Measurements from ENCODE around the gene KCTD7.
"Not testable (repeated sequence)": the region's sequence is repeated elsewhere in the genome, so short reads cannot be mapped to it uniquely, and the experiment has no call there.

The KCTD7 gene

GRCh38 chr7:66619341-66619948, 9.2 kb upstream of the KCTD7 start:
- DNase-seq = not testable (repeated sequence)

- no peak for DNase-seq
These were observed 2.2 kb upstream of the KCTD7 start for GRCh38 chr7:66626331-66626934.

DNA sequence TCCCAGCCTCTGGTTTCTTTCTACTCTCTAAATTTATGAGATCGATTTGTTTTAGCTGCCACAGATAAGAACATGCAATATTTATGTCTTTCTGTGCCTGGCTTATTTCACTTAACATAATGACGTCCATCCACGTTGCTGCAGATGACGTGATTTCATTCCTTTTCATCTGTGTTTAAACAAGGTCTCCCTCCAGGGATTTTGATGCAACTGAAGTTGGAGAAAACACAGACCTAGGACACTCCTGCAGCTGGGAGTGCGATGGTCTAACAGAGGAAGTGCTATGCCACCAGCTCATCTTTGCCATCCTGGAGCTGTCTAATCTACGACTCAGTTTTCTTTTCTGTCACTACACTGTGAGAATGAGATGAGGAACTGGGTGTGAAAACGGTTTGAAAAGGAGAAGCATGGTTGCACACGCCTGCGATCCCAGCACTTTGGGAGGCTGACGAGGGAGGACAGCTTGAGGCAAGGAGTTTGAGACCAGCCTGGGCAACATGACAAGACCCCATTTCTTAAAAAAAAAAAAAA, 1.5 kb upstream of the KCTD7 start:
- no peak for DNase-seq

GRCh38 chr7:66627881-66628360, 760 bp upstream of the KCTD7 start:
- DNase-seq = no peak

- no peak for DNase-seq
These were observed 761 bp downstream of the KCTD7 start for GRCh38 chr7:66629222-66630062.

GRCh38 chr7:66630531-66630930, 1.9 kb downstream of the KCTD7 start:
- no peak for DNase-seq

GRCh38 chr7:66631471-66631870, 2.8 kb downstream of the KCTD7 start:
- no peak for DNase-seq

DNA sequence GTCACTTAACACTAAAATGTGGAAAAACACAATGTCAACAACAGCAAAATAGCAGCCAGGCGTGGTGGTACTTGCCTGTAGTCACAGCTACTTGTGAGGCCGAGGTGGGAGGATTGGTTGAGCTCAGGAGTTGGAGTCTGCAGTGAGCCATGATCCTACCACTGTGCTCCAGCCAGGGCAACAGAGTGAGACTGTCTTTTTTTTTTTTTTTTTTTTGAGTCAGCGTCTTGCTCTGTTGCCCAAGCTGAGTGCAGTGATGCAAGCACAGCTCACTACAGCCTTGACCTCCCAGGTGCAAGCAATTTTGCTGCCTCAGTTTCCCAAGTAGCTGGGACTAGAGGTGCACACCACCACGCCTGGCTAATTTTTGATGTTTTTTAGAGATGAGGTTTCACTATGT, 6.1 kb downstream of the KCTD7 start:
- no peak for DNase-seq

GRCh38 chr7:66635322-66635981, 6.8 kb downstream of the KCTD7 start:
- not testable (repeated sequence) for DNase-seq

DNA sequence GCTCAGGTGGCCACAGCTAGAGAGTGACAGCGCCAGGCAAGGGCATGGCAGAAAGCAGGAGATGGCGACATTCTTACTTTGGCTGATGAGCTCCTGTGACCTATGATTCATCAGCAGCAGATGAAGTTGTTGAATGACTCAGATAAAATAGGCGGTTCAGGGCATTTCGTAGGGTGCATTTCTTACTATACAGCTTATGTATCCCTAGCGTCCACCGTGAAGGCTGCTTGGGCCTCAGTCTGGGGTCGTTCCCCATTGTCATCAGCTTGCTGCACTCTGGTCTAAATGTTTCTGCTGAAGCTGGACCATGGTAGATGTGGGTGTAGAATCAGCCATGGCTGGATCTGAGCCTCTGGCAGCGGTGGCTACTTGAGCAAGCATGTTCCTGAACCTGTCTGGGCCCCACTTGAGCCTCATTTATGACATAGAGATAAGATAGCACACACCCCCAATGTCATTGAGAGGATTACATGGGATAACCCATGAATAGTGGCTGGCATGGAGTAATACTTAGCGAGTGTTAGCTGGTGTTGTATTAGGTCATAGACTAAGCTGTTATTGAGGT, 7.4 kb downstream of the KCTD7 start:
- DNase-seq = not testable (repeated sequence)

DNA sequence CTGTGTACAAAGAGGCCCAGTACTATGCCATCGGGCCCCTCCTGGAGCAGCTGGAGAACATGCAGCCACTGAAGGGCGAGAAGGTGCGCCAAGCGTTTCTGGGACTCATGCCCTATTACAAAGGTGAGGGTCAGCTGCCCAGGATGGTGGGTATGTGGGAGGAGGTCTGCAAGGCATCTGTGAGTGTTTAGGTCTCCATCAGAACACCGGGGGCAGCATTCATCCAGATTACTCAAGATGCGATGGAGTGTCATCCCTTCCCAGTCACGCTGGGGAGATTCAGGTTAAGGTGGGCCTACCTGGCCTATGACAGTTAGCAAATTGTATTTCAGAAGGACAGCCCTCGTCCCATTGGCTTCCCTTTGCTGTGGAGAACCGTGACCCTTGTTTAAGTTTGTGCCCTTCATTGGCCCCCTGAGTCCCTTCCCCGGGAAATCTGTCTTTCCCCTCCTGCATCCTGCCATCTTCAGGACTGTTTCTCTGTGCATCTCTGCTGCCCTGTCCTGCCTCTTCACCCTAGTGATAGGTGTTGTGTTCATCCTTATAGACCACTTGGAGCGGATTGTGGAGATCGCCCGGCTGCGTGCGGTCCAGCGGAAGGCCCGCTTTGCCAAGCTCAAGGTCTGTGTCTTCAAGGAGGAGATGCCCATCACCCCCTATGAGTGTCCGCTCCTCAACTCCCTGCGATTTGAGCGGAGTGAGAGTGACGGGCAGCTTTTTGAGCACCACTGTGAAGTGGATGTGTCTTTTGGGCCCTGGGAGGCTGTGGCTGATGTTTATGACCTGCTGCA, 9.8 kb downstream of the KCTD7 start:
- DNase-seq = no peak

DNA sequence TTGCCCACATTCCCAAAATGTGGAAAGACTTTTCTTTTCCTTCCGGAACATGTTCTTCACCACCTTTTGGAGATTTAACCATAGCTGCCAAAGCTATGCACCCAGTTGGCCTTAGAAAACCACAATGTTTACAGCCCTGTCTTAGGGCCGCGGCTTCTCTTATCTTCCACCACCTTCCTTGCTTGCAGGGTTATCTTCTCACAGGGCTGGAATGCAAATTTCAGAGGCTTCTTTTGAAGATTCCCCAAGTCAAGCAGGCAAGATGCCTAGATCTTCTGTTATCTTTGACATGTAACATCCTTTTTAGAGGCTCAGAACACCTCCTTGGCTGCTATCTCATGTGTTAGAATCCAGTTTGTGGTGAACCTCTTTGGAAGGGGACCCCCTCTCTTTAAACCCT, 11.1 kb downstream of the KCTD7 start:
- DNase-seq = no peak

- no peak for DNase-seq
These were observed 12.3 kb downstream of the KCTD7 start for GRCh38 chr7:66640802-66641525.

- no peak for DNase-seq
These were observed 12.8 kb downstream of the KCTD7 start for GRCh38 chr7:66641526-66641871.

DNA sequence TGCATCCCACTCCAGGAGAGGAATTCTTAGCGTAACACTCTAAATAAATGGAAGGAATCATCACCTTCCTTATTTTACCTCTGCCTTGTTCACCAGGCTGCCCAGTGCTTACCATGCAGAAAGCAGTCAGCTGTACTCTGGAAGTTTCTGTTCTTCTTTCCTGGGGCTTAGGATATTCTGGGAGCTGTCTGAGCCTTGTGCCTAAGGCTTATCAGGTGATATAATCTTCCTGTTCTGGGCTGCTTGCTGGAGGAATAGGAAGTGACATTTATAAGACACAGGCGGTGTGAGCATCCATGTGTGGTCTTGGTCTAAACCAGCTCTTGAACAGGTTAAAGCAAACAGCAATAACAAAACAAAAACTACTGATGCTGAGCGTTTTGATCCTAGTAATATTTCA, 13.5 kb downstream of the KCTD7 start:
- no peak for DNase-seq

DNA sequence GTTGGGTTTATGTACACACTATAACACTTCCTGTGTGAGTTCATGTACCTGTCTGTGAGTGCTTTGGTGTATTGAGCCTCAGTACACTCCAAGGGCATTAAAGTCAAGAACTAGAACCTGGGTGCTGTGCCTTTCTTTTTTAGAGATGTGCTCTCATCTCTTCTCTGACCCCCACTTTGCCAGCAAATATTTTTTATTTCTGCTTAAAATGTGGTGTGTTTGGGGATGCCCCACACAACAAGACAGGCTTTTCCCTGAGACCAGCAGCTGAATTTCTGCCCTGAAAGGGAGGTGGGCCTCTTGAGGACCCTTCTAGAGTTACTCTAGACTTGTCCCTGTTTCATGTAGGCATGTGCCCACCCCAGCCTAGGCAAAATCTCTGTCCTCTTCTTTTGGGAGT, 14.3 kb downstream of the KCTD7 start:
- DNase-seq = no peak

- no peak for DNase-seq
These were observed 14.7 kb downstream of the KCTD7 start for GRCh38 chr7:66643395-66643794.

DNA sequence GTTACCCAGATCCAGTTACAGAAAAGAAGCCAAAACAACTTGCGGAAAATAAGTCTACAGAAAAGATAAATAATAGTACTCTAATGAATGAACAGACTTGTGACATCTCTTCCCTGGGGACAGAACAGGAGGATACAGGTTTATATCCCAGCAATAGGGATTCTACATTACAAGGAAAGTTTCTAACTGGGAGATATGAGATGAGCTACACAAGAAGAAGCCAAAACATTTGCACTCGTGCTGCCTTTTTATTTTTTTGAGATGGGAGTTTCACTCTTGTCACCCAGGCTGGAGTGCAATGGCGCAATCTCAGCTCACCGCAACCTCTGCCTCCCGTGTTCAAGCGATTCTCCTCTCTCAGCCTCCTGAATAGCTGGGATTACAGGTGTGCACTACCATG, 22.3 kb downstream of the KCTD7 start:
- not testable (repeated sequence) for DNase-seq

DNA sequence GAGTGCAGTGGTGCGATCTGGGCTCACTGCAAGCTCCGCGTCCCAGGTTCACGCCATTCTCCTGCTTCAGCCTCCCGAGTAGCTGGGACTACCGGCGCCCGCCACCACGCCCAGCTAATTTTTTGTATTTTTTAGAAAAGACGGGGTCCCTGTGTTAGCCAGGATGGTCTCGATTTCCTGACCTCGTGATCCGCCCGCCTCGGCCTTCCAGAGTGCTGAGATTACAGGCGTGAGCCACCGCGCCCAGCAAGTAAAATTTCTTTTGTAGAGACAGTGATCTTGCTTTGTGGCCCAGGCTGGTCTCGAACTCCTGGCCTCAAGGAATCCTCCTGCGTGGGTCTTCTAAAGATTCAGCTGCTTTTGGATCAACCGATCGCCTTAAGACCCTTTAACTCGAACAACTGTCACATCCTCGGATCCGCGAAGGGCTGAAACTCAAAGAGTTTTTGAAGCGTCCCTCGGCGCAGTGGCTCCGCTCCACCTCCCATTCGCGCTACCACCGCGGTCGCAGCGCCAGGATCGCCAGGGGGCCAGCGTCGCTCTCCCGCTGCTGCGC, 25.1 kb downstream of the KCTD7 start:
- not testable (repeated sequence) for DNase-seq

DNA sequence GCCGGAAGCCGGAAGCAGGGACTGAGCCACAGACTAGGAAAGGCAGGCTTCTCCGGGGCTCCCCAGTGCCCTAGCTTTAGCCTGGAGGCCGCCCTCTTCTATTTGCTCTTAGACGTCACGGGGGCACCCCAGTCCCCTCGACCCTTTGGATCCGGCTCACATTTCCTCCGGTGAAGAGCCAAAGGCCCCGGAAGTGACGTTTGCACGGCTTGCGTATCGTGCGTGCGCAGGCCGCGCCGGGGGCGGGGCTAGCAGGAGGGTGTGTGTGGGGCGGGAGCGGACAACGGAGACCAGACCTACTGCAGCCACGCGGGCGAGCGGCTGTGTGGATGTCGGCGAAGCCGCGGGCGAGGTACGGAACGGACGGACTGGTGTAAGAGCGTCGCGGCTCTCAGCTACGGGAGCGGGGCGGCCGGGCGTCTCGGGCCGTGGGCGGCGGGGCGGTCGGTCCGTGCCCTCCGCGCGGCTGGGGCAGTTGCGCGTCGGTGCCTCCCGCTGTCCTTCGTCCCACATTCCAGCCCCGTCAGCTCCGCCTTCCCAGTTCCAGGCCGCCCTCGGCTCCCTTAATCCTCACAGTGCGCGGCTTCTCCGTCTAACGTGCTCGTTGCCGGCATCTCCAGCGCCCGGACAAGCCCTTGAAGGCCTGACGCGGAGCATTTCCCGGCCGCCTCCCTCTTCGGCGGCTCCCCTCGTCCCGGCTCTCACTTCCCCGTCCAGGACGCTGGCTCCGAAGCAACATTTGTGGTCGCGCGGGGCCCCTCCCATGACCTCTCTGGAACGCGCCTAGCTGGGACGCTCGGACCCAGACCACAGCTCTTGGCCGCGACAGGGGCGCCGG, 25.8 kb downstream of the KCTD7 start:
- peak; percentile 94 for DNase-seq
